AG04450 (cell line): ENCODE results near the gene DLX2. TPM values are rescaled to one million over a fixed set of nuclear protein-coding genes. Genes with fewer than 3 reads are reported as not detected.

ENCODE experiments used
- CTCF ChIA-PET: fragments of 300-600, 350-600 bp; formaldehyde crosslinking; extraction: SDS; loops from one replicate; lab custom pipeline; 2022; ENCODE audit warnings: antibody characterized with exemption, inconsistent platforms; lab: Charles Lee
- POLR2A ChIA-PET: fragments of 350-600 bp; formaldehyde crosslinking; extraction: SDS; loops from one replicate; lab custom pipeline; 2021; ENCODE audit warnings: antibody characterized with exemption, inconsistent platforms; lab: Yijun Ruan, JAX
- DNase-seq: peaks from one replicate; pipeline ENCODE4 v3.0.0-alpha.2; 2011; ENCODE audit warnings: low read depth, low spot score
- H3K27ac ChIP-seq: one replicate; pipeline ENCODE4 v1.5.1; 2012; ENCODE audit warnings: low read depth, low read length, control low read depth
- H3K27me3 ChIP-seq: one replicate; pipeline ENCODE4 v1.6.0; 2012; ENCODE audit warnings: low read length; ENCODE audit not compliant: control insufficient read depth, insufficient read depth
- H3K4me3 ChIP-seq: 2 replicates; pipeline ENCODE4 v1.5.1; 2011; ENCODE audit warnings: mild to moderate bottlenecking, low read depth, low read length, control low read depth
- H3K9me3 ChIP-seq: 2 replicates; pipeline ENCODE4 v1.5.1; 2012; ENCODE audit warnings: low read length; ENCODE audit not compliant: control insufficient read depth, insufficient read depth
- polyA plus RNA-seq: library from polyadenylated mRNA; depleted of rRNA; stranded (reverse); fragments of >200 nt; gene quantifications from 2 replicates; pipeline ENCODE4 v1.2.3, GENCODE V29; 2011
- TF ChIP-seq, protein P1 (sequence below): IDR thresholded peaks from 2 replicates; pipeline ENCODE4 v1.5.1; 2011; ENCODE audit warnings: low read depth, low read length, control low read depth, inconsistent platforms

Gene DLX2
- polyA plus RNA-seq, 1 experiment = 0.10 TPM

DNA sequence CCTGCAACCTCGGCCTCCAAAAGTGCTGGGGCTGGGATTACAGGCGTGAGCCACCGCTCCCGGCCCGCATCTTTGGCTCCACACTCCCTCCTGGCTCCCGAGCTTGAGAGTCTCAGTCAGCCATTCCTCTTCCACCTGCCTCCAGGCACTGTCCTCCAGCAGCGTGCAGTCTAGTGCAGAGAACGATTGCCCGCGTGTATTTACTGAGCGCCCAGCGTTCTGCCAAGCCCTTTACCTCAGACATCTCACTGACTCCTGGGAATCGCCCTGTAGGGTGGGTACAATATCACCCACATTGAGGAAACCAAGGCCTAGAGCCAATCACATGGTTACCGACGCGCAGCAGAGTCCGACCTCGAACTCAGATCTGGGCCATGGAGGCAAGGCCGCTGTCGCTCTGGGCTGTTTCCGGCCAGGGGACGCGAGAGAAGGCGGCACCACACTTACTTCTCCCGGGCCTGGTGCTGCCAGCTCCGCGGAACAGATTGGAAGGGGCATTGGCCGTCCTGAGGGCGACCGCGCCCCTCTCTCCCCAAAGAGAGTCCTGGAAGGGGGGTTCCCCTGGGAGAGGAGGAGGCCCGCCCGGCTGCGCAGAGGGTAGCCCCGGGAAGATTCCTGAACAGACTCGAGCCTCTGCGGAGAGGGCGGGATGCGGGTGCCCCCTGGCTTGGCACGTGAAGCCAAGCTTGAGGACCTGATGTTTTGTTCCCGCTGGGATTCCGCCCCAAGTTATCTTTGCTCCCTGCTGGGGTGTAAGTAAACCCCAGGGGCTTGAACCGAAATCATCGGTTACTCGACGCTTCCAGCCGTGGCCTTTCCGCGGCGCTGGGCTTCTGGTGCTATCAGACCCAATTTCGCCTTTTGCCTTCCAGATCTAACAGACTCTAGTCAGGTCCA is 5.2 kb upstream of the DLX2 start:
- Histone ChIP-seq H3K9me3 (peaks cover 4% of the 10 kb centered on the region; the same call in 1 of the 2 replicates), H3K4me3 (no peak overlapping the region), H3K27ac (no peak overlapping the region), H3K27me3 (no peaks in the 10 kb centered on the region)
- TF ChIP-seq, protein P1, sequence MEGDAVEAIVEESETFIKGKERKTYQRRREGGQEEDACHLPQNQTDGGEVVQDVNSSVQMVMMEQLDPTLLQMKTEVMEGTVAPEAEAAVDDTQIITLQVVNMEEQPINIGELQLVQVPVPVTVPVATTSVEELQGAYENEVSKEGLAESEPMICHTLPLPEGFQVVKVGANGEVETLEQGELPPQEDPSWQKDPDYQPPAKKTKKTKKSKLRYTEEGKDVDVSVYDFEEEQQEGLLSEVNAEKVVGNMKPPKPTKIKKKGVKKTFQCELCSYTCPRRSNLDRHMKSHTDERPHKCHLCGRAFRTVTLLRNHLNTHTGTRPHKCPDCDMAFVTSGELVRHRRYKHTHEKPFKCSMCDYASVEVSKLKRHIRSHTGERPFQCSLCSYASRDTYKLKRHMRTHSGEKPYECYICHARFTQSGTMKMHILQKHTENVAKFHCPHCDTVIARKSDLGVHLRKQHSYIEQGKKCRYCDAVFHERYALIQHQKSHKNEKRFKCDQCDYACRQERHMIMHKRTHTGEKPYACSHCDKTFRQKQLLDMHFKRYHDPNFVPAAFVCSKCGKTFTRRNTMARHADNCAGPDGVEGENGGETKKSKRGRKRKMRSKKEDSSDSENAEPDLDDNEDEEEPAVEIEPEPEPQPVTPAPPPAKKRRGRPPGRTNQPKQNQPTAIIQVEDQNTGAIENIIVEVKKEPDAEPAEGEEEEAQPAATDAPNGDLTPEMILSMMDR = no peak
- DNase-seq = no peak
- ChIA-PET CTCF (interaction anchor here (0.7 to 7.5 kb wide), 6 partner anchors 19 to 509 kb away, joined by 6 to 137 read pairs (median 12); no protein-coding TSS in a partner anchor), POLR2A (interaction anchor here (0.6 kb wide), 2 partner anchors 419 to 1140 kb away, joined by 5 to 11 read pairs; no protein-coding TSS in a partner anchor)

DNA sequence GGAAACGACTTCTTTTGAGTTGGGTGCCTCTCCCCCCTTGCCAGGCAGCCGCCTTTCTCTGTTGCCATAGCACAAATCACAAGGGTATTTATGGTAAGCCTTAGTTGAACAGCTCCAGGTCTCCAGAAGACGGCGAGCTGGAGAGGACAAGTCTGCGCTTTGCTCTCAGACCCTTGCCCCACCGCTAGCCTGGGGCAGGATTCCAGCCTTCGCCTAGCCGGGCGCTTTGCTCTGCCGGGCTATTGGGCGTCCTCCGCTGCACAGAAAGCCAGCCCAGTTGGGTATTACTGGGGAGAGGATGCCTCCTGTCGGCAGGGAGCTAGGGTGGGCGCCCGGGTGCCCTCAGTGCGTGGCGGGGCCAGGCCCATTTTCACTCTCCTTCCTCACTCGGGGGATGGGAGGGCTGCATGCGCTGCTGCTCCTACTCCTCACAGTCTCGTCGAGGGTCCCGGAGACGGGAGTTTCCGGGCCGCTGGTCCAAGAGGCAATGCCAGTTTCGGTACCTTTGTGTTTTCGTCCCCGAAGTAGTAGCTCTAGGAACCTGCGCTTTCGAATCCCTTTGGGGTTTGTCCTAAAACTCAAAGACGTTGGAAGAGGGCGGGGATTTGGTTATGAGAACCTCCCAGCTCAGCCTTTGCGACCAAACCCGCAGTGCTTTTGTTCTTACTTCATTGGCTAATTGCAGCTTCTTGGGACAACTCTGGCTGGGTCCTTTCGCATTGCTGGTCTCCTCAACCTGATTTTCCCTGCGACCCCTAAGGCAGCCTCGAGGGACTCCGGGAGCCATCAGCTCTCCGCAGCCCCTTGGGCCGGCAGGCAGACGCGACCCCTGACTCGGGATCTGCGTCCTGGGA is 3.6 kb upstream of the DLX2 start:
- no peak for DNase-seq
- POLR2A ChIA-PET = interaction anchor here (0.9 kb wide), 1 partner anchor 10 kb away, joined by 6 read pairs; no protein-coding TSS in a partner anchor

DNA sequence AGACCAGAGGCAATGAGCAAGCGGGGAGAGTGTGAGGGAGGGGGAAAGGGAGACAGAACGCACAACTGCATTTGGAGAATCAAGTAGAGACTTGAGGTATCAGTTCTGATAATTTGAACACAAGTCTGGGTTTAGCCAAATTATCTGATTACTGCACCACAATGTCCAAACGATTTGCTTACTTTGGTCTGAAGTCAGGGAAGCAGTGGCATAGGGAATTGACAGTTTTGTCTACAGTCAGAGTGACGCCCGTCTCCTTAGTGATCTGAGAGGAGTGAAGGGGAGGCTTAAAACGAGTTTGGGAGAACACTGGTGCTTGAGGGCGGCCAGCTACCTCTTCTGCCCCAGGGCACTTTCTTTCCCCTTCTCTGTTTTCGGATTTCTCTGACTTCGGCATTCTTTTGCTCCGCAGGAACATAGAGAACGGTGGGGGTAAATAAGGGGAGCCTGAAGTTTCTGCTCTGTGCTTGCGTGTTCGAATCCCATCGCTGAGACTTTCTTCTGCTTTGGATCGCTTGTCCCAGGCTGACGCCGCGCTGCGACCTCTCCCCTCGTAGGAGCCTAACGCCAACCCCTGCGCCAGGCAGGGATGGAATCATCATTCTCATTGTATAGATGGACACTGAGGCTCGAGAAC is 2.9 kb upstream of the DLX2 start:
- DNase-seq = no peak
- TF ChIP-seq, protein P1 = no peak
- ChIA-PET POLR2A (no interaction called here), CTCF (interaction anchor here (0.6 to 7.5 kb wide), 12 partner anchors 9 to 532 kb away, joined by 3 to 137 read pairs (median 8); no protein-coding TSS in a partner anchor)
- Histone ChIP-seq H3K9me3 (peaks cover 4% of the 10 kb centered on the region; the same call in 1 of the 2 replicates), H3K27me3 (peaks cover 2% of the 10 kb centered on the region), H3K4me3 (peak overlapping the region; percentile 57), H3K27ac (no peak overlapping the region)

More for the DNA sequence above, 3.6 kb upstream of the DLX2 start:
- peaks cover 4% of the 10 kb centered on the region; the same call in 1 of the 2 replicates for H3K9me3 ChIP-seq
- H3K27ac ChIP-seq = no peak overlapping the region
- H3K4me3 ChIP-seq = peak overlapping the region; percentile 57
- CTCF ChIA-PET = interaction anchor here (0.6 to 7.5 kb wide), 31 partner anchors 9 to 555 kb away, joined by 3 to 137 read pairs (median 4); partner anchors contain the start of gene DLX1
- TF ChIP-seq, protein P1 = peak; percentile 56
- peaks cover 2% of the 10 kb centered on the region for H3K27me3 ChIP-seq

DNA sequence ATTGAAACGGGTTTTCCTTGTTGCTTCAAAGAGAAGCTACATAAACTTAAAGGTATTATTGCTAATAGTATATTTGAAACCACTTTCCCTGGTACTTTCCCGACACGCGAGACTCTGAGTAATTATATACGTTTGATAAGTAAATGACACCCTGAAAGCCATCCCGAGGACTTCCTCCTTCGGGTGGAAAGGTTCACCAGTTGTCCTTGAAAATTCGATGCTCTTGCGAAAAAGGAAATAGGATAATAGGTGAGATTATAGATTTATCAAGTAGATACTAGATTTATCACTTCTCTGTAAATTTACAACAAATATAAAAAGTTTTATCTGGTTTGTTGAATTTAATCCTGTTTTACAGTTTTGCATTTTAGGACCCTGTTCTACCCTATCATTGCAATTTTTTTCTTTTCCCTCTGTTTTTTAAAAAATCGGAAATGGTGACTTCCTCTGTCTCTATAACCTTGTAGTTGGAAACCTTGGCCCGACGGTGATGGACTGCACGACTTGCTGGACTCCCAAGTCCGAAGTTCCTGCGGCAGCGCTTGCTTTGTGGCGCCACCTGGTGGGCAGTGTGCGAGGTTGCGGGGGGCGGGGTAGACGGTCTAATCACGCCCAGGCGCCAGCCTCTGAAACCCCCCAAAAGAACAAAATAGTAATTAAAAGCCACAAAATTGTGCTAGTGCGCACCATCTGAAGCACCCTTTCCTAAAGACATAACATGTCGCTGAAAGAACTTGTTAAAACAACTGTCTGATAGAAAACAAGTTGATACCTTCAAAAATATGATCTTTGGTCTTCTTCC is 972 bp upstream of the DLX2 start:
- ChIA-PET POLR2A (interaction anchor here (0.8 to 1.7 kb wide), 3 partner anchors 19 to 392 kb away, joined by 3 to 10 read pairs (median 3); partner anchors contain the start of genes DLX1 and ITGA6), CTCF (interaction anchor here (0.7 to 7.5 kb wide), 16 partner anchors 10 to 530 kb away, joined by 3 to 137 read pairs (median 4); no protein-coding TSS in a partner anchor)
- Histone ChIP-seq H3K4me3 (peak overlapping the region; percentile 76; the same call in 1 of the 2 replicates), H3K9me3 (peaks cover 4% of the 10 kb centered on the region; the same call in 1 of the 2 replicates), H3K27ac (no peak overlapping the region), H3K27me3 (peaks cover 2% of the 10 kb centered on the region)
- DNase-seq = peak; percentile 67
- TF ChIP-seq, protein P1 = peak; percentile 98
